SK-N-SH (cell line): ENCODE measurements around the gene PTCD2.

ENCODE experiments used
- GABPA ChIP-seq: IDR thresholded peaks from 2 replicates; pipeline ENCODE4 v1.4.0; 2012; ENCODE audit warnings: low read depth, mild to moderate bottlenecking
- NFIC ChIP-seq: IDR thresholded peaks from 2 replicates; pipeline ENCODE4 v1.4.0; 2012; ENCODE audit warnings: borderline replicate concordance
- RAD21 ChIP-seq: IDR thresholded peaks from 2 replicates; pipeline ENCODE4 v1.6.1; 2012; ENCODE audit warnings: mild to moderate bottlenecking, low read length
- USF1 ChIP-seq: IDR thresholded peaks from 2 replicates; pipeline ENCODE4 v1.4.0; 2012; ENCODE audit warnings: low read depth, borderline replicate concordance
- TF ChIP-seq, protein P1 (sequence below): fragments of 200-600 bp; sonication (generic); IDR thresholded peaks from 2 replicates; pipeline ENCODE4 v1.6.1; 2017; ENCODE audit warnings: antibody characterized with exemption, mild to moderate bottlenecking, moderate library complexity

DNA sequence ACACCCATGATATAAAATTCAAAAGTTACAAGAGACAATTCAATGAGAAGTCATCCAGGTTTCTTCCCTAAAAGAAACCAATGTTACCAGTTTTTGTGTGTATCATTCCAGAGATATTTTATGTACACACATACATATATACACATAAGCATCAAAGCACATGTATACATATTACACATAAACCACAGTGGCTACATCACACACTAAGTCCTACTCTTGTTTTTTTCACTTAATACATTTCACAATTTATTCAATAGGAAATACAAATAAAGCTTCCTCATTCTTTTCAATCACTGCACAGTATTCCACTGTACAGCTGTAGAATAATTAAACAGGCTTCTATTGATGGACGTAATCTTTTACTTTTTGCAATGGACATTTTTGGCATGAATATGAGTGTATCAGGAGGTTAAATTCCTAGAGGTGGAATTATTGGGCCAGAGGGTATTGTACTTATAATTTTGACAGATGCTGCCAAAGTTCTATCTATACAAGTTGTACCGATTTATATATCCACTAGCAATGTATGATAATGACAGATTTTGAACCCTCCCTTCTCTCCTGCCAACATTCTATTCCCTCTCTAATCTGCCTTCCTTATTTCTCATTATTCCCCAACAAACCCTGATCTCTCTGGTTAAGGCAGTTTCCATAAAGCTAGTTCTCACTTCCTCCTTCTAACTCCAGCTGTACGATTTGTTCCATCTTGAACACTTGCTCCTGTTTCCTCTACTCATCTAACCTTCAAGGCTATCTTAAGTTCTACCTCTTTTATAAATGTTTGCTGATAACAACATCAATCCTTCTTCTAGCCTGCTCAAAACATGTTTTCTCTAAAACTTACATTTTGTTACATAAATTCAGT, 35.4 kb upstream of the PTCD2 start:
- TF ChIP-seq, protein P1, sequence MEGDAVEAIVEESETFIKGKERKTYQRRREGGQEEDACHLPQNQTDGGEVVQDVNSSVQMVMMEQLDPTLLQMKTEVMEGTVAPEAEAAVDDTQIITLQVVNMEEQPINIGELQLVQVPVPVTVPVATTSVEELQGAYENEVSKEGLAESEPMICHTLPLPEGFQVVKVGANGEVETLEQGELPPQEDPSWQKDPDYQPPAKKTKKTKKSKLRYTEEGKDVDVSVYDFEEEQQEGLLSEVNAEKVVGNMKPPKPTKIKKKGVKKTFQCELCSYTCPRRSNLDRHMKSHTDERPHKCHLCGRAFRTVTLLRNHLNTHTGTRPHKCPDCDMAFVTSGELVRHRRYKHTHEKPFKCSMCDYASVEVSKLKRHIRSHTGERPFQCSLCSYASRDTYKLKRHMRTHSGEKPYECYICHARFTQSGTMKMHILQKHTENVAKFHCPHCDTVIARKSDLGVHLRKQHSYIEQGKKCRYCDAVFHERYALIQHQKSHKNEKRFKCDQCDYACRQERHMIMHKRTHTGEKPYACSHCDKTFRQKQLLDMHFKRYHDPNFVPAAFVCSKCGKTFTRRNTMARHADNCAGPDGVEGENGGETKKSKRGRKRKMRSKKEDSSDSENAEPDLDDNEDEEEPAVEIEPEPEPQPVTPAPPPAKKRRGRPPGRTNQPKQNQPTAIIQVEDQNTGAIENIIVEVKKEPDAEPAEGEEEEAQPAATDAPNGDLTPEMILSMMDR, result no peak
- no peak for TF ChIP-seq NFIC
- no peak for TF ChIP-seq GABPA
- no peak for TF ChIP-seq USF1
- no peak for TF ChIP-seq RAD21
